Measurements from ENCODE around the gene GNB1L.

DNA sequence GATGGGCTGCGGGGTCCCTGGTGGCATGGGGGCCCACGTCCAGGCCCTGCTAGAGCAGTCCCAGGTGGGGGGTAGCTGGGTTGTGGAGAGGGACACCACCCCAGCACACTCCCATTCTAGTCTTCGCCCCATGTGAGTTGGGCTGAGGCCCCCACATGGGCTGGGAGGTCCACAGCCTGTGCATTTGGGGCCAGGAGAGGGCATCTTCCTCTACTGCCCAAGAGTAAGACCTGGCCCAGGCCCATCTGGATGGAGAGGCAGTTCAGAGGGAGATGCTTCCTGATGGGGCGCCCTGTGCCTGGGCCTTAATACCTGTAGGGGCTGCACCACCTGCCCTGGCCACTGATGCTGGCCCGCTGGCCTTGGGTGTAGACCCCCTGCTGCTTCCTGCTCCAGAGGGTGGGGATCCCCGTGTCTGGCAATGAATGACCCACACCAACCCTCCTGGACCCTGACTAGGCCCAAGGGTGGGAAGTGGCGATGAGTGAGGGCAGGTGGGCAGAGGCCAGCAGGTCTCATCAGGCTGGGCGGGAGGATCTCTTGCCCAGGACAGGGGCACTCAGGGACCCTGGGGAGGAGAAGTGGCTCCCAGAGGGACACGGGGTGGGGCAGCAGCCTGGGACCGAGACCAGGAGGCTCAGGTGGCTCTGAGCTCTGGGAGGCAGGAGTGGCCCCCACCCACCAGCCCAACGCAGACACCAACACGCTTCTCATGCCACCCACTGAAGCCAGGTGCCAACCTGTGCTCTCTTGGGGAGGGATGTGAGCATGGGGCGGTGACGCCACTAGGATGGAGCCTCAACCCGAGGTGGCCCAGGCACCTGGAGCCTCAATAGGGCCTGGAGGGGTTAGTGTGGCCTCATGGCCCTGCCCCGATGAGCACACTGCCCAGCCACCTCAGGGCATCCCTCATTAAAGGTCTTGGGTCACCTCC lies 17.4 kb upstream of the GNB1L start:
- no peak for TF ChIP-seq ZNF274 (IDR thresholded peaks at IDR 0.05; ENCODE audit: low read depth, low read length)
- no peak for TF ChIP-seq YY1 (IDR thresholded peaks at IDR 0.05; ENCODE audit: insufficient read depth, insufficient read length)

Data from NT2/D1 (cell line).